GM12873 (cell line): ENCODE results near the gene CRADD.

ENCODE experiments used
- CTCF ChIP-seq: IDR thresholded peaks from 2 replicates; pipeline ENCODE4 v1.5.1; 2012; ENCODE audit warnings: low read depth, mild to moderate bottlenecking, moderate library complexity, low read length, control low read depth; ENCODE audit not compliant: insufficient read depth; ENCODE audit errors: missing control alignments

Gene CRADD

GRCh38 chr12:93737457-93738198 is 60.5 kb downstream of the CRADD start:
- TF ChIP-seq CTCF = no peak

GRCh38 chr12:93738199-93739058 is 61.3 kb downstream of the CRADD start:
- TF ChIP-seq CTCF = no peak

DNA sequence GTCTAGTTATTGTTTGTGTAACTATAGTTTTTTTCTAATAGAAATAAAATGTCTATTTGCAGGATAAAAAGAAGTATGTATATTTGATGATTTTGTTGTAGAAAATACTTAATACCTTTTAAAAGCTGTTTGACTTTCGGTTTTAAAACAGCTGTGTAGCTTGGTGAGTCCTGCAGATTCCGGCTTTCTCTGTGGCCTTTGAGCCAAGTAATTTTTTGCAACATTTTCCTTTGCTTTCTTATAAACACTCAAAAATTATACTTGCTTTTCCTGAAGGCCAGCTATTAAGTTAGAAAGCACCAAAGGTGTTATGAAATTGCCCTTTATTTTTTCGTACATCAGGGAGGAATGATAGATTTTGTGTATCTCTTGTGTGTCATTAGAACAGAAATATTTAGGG is 63.6 kb downstream of the CRADD start:
- TF ChIP-seq CTCF = no peak

DNA sequence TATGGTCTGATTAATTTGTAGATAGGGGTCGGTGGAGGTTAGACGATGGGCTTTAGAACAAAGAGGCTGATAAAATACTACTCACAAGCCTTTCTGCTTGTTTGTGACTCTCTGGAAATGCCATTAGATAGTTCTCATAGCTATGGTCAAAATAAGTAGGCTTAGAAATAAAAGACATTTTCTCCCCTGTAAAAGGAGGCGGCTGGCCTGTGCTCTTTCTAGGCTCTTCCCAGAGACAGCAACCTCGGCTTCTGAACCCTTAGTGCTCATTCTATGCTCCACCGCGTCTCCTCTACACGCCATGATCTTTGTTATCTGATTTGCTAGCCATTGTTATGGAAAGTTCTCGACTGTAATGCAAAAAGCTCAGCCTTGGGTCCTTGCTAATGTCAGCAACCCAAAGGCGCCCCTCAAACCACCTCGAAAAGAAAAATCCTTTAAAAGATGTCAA is 64.5 kb downstream of the CRADD start:
- TF ChIP-seq CTCF = no peak

DNA sequence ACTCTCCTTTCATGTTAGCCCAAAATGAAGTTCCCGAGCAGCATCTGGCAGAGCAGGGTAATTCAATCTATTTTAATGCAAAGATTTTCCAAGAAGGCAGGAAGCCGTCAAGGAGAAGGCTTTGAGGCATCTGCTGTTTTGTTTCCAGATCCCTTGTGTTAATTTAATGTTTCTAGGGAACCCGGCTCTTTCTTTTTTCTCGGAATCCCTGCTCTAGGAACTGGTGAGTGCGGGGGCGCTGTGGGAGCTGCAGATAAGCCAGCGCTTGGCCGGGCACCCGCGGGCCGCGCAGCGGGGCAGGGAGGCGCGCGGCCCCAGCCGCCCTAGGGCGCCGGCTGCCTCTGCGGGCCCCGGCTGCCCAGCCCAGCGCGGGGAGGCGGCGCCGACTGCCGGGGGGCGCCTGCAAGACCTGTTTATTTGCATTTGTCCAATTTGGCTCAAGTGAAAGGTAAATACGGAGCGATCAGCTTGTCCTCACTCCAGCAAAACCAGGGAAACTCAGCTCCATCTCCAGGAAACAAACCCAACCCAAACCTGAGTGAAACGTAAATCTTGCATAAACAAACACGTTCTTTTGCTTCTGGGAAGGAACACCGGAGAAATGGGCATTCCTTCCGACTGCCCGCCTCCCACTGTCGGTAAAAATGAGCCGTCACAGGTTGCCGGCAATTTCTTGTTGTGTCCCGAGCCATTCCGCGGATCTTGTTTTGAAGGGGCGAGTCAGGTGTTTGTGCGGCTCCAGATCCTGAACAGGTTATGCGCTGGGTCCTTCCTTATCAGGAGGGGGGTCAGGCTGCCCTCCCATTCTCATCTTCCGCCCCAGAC is 65.1 kb downstream of the CRADD start:
- peak; percentile 42 for TF ChIP-seq CTCF

DNA sequence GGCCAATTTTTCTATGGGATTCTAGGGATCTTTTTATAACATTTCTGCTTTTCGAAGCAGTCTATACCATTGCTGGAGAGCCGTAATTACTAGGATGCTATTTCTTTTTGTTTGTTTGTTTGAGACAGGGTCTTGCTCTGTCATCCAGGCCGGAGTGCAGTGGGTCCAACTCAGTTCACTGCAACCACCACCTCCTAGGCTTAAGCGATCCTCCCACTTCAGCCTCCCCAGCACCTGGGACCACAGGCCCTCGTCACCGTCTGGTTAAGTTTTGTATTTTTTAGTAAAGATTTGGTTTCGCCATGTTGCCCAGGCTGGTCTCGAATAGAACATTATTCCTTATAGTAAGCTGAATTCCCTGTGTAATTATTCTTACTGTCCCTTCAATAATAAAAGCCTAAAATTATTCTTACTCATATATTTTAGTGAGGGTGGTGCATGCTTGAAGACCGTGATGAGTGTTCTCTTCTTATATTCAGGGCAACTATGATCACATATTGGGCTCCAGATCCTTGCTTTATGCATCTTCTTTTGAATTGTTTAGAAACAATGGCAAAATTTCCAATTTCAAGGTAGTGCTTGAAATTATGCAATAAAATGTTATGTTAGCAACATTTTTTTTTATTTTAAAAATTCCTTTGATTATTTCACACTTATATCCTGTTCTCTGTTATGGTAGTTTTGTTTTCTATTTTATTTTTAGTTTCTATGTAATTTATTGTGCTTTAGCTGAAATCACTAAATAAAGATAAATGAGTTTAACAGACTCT is 66.2 kb downstream of the CRADD start:
- TF ChIP-seq CTCF = no peak
